Uterus (tissue), 2 donors: ENCODE results near the gene BRF1.

ENCODE experiments used
- POLR2A ChIP-seq, 2 donors: fragments of 450-650 bp; IDR thresholded peaks; one replicate each; pipeline ENCODE4 v1.6.1; 2016; ENCODE audit warnings: antibody characterized with exemption in 2 of 2, mild to moderate bottlenecking in 1 of 2, moderate library complexity in 1 of 2
- TF ChIP-seq, protein P1 (sequence below), 4 experiments: fragments of 200-600 bp in 2 of 4; fragments of 450-650 bp in 2 of 4; sonication (generic) in 2 of 4; IDR thresholded peaks; one replicate each; pipeline ENCODE4 v1.5.1; 2016 to 2019; ENCODE audit warnings: antibody characterized with exemption in 4 of 4, mild to moderate bottlenecking in 2 of 4, moderate library complexity in 1 of 4

DNA sequence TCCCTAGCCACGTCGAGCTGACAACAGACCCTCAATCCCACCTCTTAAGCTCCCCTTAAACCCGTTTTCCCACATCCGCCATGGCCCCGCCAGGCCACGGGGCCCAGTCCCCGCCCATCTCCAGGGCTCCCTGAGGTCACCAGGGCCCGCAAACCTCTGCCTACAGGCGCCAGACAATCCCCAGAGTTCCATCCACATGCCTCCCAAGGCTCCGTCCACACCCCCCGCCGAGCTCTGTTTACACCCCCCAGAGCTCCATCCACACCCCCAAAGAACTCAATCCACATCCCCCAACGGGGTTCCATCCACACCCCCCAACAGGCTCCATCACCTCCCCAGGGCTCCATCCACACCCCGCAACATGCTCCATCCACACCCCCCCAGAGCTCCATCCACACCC is 141.5 kb downstream of the BRF1 start:
- TF ChIP-seq POLR2A (IDR thresholded peaks at IDR 0.05), result no peak
- TF ChIP-seq, protein P1, sequence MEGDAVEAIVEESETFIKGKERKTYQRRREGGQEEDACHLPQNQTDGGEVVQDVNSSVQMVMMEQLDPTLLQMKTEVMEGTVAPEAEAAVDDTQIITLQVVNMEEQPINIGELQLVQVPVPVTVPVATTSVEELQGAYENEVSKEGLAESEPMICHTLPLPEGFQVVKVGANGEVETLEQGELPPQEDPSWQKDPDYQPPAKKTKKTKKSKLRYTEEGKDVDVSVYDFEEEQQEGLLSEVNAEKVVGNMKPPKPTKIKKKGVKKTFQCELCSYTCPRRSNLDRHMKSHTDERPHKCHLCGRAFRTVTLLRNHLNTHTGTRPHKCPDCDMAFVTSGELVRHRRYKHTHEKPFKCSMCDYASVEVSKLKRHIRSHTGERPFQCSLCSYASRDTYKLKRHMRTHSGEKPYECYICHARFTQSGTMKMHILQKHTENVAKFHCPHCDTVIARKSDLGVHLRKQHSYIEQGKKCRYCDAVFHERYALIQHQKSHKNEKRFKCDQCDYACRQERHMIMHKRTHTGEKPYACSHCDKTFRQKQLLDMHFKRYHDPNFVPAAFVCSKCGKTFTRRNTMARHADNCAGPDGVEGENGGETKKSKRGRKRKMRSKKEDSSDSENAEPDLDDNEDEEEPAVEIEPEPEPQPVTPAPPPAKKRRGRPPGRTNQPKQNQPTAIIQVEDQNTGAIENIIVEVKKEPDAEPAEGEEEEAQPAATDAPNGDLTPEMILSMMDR (IDR thresholded peaks at IDR 0.05), result no peak
